Stimulated activated CD8-positive, alpha-beta memory T cell treated with anti-CD3 and anti-CD28 coated beads, Interleukin-15, amount 100 ng/mL, for 48 hours (primary cell): ENCODE results near the gene BSG.
"Not testable (repeated sequence)": the region's sequence is repeated elsewhere in the genome, so short reads cannot be mapped to it uniquely, and the experiment has no call there.

Experiments
- DNase-seq, 2 donors: peaks; one replicate each; pipeline ENCODE4 v3.0.0-alpha.2; 2020; ENCODE audit warnings: low read depth in 2 of 2

BSG gene

GRCh38 chr19:620166-620862 is 47.9 kb downstream of the BSG start:
- no peak for DNase-seq

- not testable (repeated sequence) for DNase-seq
Observed at GRCh38 chr19:621191-621590, 48.8 kb downstream of the BSG start.

- no peak for DNase-seq
Observed at GRCh38 chr19:621819-622218, 49.4 kb downstream of the BSG start.

- DNase-seq = no peak
Observed at GRCh38 chr19:622666-623065, 50.3 kb downstream of the BSG start.

GRCh38 chr19:623175-623916 is 51.0 kb downstream of the BSG start:
- DNase-seq = no peak

- no peak for DNase-seq
Observed at GRCh38 chr19:623974-624373, 51.6 kb downstream of the BSG start.

GRCh38 chr19:624433-625109 is 52.2 kb downstream of the BSG start:
- no peak for DNase-seq

- no peak for DNase-seq
Observed at GRCh38 chr19:625257-625656, 52.9 kb downstream of the BSG start.

- DNase-seq = not testable (repeated sequence)
Observed at GRCh38 chr19:626566-626965, 54.2 kb downstream of the BSG start.

GRCh38 chr19:628168-628567 is 55.8 kb downstream of the BSG start:
- DNase-seq = no peak

- not testable (repeated sequence) for DNase-seq
Observed at GRCh38 chr19:629515-629914, 57.1 kb downstream of the BSG start.

GRCh38 chr19:629961-630714 is 57.7 kb downstream of the BSG start:
- no peak for DNase-seq

- peak; percentile 37 to 38 for DNase-seq
Observed at GRCh38 chr19:632579-633067, 60.2 kb downstream of the BSG start.
